ENCODE results near the gene ZNF780B. TPM values are rescaled to one million over a fixed set of nuclear protein-coding genes. Genes with fewer than 3 reads are reported as not detected.

ZNF780B gene
- total and polyA plus RNA-seq, 2 of the 8 experiments (the other 6 are each of a cell fraction or from before 2014, with no cell fraction given) = 3.1 to 22.4 TPM

DNA sequence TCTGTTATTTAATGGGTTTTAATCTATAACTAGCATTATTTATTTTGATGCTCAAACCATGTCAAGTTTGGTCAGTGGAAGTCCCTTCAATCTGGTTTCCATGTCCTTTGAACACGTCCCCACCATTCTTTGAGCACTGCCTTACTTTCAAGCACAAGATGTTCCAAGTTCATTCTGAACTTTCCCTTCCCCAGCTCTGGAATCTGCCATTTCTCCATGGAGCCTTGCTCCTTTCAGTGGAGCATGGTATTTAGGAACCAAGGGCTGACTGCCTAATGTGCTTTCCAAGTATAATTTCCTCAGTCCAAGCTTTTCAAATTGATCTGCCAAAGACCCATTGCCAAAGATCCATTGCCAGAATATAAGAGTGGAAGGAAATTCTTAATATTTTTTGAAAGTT is 60.2 kb downstream of the ZNF780B start:
- no peaks in the 10 kb centered on the region for H4K20me1 ChIP-seq (replicated peaks in 1 of 2; ENCODE audit: control insufficient read depth in 1 of 2, insufficient read depth in 2 of 2, low read length in 2 of 2)
- H3K23me2 ChIP-seq (ENCODE audit: low read depth, low read length) = peaks cover 9% of the 10 kb centered on the region
- no peak overlapping the region for H3K4ac ChIP-seq (replicated peaks; ENCODE audit: insufficient read length, low read depth, low read length)
- no peaks in the 10 kb centered on the region for H3K36me3 ChIP-seq (ENCODE audit: control insufficient read depth in 2 of 4, insufficient read depth in 4 of 4, low read length in 3 of 4)
- DNase-seq (ENCODE audit: low read depth in 1 of 2, low spot score in 2 of 2) (no peak), FAIRE-seq (no peak)
- H3K9me3 ChIP-seq (ENCODE audit: insufficient read depth in 2 of 2, low read depth in 1 of 2, low read length in 1 of 2) = peaks cover 9 to 15% of the 10 kb centered on the region in 2 experiments; a peak in 2 of 4 replicates
- no peak overlapping the region for H2BK12ac ChIP-seq (ENCODE audit: low read depth, low read length)
- H2BK15ac ChIP-seq (ENCODE audit: low read length) = no peak overlapping the region
- H3K4me3 ChIP-seq (ENCODE audit: extremely low read depth in 1 of 4, insufficient read depth in 2 of 4, low read depth in 3 of 4, low read length in 4 of 4) = peak overlapping the region; percentile 14 to 97 (median 60); a peak in 5 of 8 replicates
- peaks cover 5 to 19% of the 10 kb centered on the region in 2 experiments; a peak in 3 of 4 replicates for H3K79me2 ChIP-seq (ENCODE audit: control insufficient read depth in 1 of 2, insufficient read depth in 2 of 2, low read length in 2 of 2)
- CTCF ChIA-PET (ENCODE audit: partially characterized antibody) = no interaction called here
- H2BK20ac ChIP-seq (ENCODE audit: low read length) = no peak overlapping the region
- H4K8ac ChIP-seq (ENCODE audit: extremely low read depth, insufficient read depth, low read length) = no peak overlapping the region
- H2BK120ac ChIP-seq (replicated peaks; ENCODE audit: low read depth, low read length) = no peak overlapping the region
- H2BK5ac ChIP-seq (ENCODE audit: low read depth, low read length) = no peak overlapping the region
- H3K56ac ChIP-seq (replicated peaks; ENCODE audit: insufficient read length, low read depth, low read length) = no peak overlapping the region
- no peak overlapping the region for H4K91ac ChIP-seq (replicated peaks; ENCODE audit: insufficient read length, low read length)
- POLR2A ChIA-PET (ENCODE audit: partially characterized antibody) = interaction anchor here (0.9 to 1.5 kb wide), 2 partner anchors 10 to 11 kb away, joined by 3 read pairs; no protein-coding TSS in a partner anchor
- H3K27me3 ChIP-seq (replicated peaks in 1 of 4; ENCODE audit: control insufficient read depth in 3 of 4, extremely low read depth in 1 of 4, insufficient read depth in 3 of 4, low read length in 3 of 4) = no peaks in the 10 kb centered on the region
- H3K79me1 ChIP-seq (ENCODE audit: low read depth, low read length) = peaks cover 3% of the 10 kb centered on the region; the same call in 1 of the 2 replicates
- 67% methylated on average over 1 of the region's 1 CpG; no CpG with 5 or more reads in 1 of the 2 experiments for WGBS, 2 experiments (ENCODE audit: extremely low coverage in 1 of 2, insufficient coverage in 1 of 2, insufficient read length in 1 of 2, insufficient replicate concordance in 2 of 2, low coverage in 1 of 2, low lambda C conversion rate in 2 of 2, missing lambda C conversion rate in 1 of 2)
- H3K23ac ChIP-seq (ENCODE audit: insufficient read length) = no peak overlapping the region
- no peak overlapping the region for H3K18ac ChIP-seq (ENCODE audit: extremely low read depth, low read length)
- no peak overlapping the region for H2AFZ ChIP-seq (ENCODE audit: low read length)
- no peak overlapping the region for H2AK5ac ChIP-seq (ENCODE audit: low read depth, low read length)
- H3K4me1 ChIP-seq (replicated peaks in 1 of 4; ENCODE audit: control insufficient read depth in 3 of 4, insufficient read depth in 4 of 4, low read length in 3 of 4) = peaks cover 0 to 3% (median 1%) of the 10 kb centered on the region in 4 experiments; a peak in 3 of 7 replicates
- H3K4me2 ChIP-seq (ENCODE audit: insufficient read depth in 1 of 2, low read depth in 2 of 2, low read length in 2 of 2) = peak overlapping the region; percentile 84 to 97
- H4K5ac ChIP-seq (ENCODE audit: insufficient read length, low read depth, low read length) = no peak overlapping the region
- H3K27ac ChIP-seq (ENCODE audit: low read depth, low read length) = no peak overlapping the region
- H3K14ac ChIP-seq (ENCODE audit: insufficient read length) = no peak overlapping the region
- H3K9ac ChIP-seq (replicated peaks in 1 of 4; ENCODE audit: extremely low read depth in 1 of 4, low read depth in 3 of 4, low read length in 3 of 4) = no peak overlapping the region
- no peak for TF ChIP-seq ASH2L (IDR thresholded peaks at IDR 0.05; ENCODE audit: low read length)
- TF ChIP-seq FOSL1 (IDR thresholded peaks at IDR 0.05; ENCODE audit: insufficient read depth, low read depth, low read length) = no peak
- TF ChIP-seq SRF (IDR thresholded peaks at IDR 0.05; ENCODE audit: low read depth, low read length) = no peak
- TF ChIP-seq TAF1 (IDR thresholded peaks at IDR 0.05; ENCODE audit: low read depth, low read length) = no peak
- TF ChIP-seq TAF7 (optimal IDR thresholded peaks at IDR 0.05; ENCODE audit: borderline replicate concordance, low read depth, low read length) = no peak
- TF ChIP-seq RAD21 (IDR thresholded peaks at IDR 0.05 in 1 of 2, conservative IDR thresholded peaks at IDR 0.05 in 1 of 2; ENCODE audit: low read depth in 2 of 2, low read length in 2 of 2) = no peak
- TF ChIP-seq KDM1A (IDR thresholded peaks at IDR 0.05; ENCODE audit: borderline replicate concordance, low read length) = no peak
- no peak for TF ChIP-seq SP1 (IDR thresholded peaks at IDR 0.05; ENCODE audit: low read depth, low read length)
- TF ChIP-seq GTF2F1 (IDR thresholded peaks at IDR 0.05; ENCODE audit: borderline replicate concordance, low read depth, low read length) = no peak
- TF ChIP-seq ZNF274 (IDR thresholded peaks at IDR 0.05; ENCODE audit: borderline replicate concordance, extremely low read depth, low read length) = no peak
- no peak for TF ChIP-seq POU5F1 (IDR thresholded peaks at IDR 0.05; ENCODE audit: low read depth, low read length)
- no peak for TF ChIP-seq GABPA (IDR thresholded peaks at IDR 0.05; ENCODE audit: borderline replicate concordance, insufficient read depth, low read length)
- no peak for TF ChIP-seq SP2 (IDR thresholded peaks at IDR 0.05; ENCODE audit: low read length)
- no peak for TF ChIP-seq SIRT6 (IDR thresholded peaks at IDR 0.05; ENCODE audit: low read length)
- no peak for TF ChIP-seq EZH2 (IDR thresholded peaks at IDR 0.05; ENCODE audit: low read depth, low read length, severe bottlenecking)

All from H1 (cell line).